ENCODE results near the gene CCDC177. TPM values are rescaled to one million over a fixed set of nuclear protein-coding genes. Genes with fewer than 3 reads are reported as not detected.

Gene CCDC177
- total RNA-seq, 1 donor from 2014 or later: not detected

DNA sequence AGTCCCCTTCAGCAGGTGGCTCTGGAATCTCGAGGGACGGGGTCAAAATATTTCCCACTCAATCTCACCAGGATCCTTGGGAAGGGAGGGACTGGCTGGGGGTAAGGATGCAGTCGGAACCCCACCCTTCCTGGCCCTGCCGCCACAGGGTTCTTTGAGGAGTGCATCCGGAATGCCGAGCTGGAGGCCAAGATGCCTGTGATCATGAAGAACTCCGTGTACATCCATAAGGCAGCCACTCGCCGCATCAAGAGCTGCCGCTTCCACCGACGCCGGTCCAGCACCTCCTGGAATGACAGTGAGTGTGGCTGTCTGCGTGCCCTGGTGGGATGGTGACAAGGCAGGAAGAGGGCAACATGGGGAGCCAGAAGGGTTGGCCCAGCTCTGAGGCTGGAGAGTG is 47.0 kb downstream of the CCDC177 start:
- no peak for DNase-seq

- no peak for DNase-seq
Measured at GRCh38 chr14:69525896-69526295, 48.8 kb downstream of the CCDC177 start.

DNA sequence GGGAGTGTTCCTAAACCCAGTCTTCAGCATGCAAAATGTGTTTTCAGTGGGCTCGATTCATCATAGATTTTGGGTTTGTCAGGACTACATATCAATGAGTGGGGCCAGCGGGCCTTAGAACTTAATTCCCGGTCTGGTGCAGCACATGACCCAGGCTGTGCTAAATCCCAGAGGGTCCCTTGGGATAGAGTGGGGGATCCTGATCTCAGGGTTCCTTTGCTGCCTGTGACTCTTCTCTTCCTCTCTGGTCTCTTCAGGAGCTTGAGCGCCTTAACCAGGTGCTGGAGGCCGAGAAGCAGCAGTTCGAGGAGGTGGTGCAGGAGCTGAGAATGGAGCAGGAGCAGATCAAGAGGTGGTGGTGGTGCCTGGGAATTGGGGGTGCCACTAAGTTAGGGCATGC is 52.6 kb downstream of the CCDC177 start:
- no peak for DNase-seq

Other genes with a start within 250 kb of the CCDC177 start
- gene ERH, start 176.6 kb downstream of the CCDC177 start, total RNA-seq: 113 and 124 TPM in 2 replicates
- 125 and 156 TPM in 2 replicates for gene SLC39A9, start 176.2 kb downstream of the CCDC177 start, total RNA-seq
- under 0.01 TPM in 1 of 2 replicates, not detected in the other for gene PLEKHD1, start 90.1 kb downstream of the CCDC177 start, total RNA-seq
- 15.5 and 19.6 TPM in 2 replicates for gene SUSD6, start 36.7 kb upstream of the CCDC177 start, total RNA-seq
- 155 and 195 TPM in 2 replicates for gene SRSF5, start 192.3 kb upstream of the CCDC177 start, total RNA-seq
- not detected in 2 replicates for gene SLC10A1, start 222.4 kb upstream of the CCDC177 start, total RNA-seq

Data from dermis blood vessel endothelial cell (primary cell).